CD4-positive, alpha-beta T cell (primary cell): ENCODE results near the gene YJU2. TPM values are rescaled to one million over a fixed set of nuclear protein-coding genes. Genes with fewer than 3 reads are reported as not detected.

Experiments used
- ATAC-seq: fragments of 200-7000 bp; cut with Tn5 transposase; one replicate; pipeline ENCODE4 v1.10.0; 2022; ENCODE audit warnings: mild to moderate bottlenecking; ENCODE audit not compliant: poor library complexity
- CTCF ChIA-PET: fragments of 350-600 bp; sonication (Branson Sonifier 250); formaldehyde crosslinking; loops from one replicate; lab custom pipeline; 2021; ENCODE audit warnings: antibody characterized with exemption, inconsistent platforms; lab: Charles Lee
- POLR2A ChIA-PET: fragments of 350-600 bp; sonication (Branson Sonifier 250); formaldehyde crosslinking; loops from one replicate; lab custom pipeline; 2021; ENCODE audit warnings: antibody characterized with exemption, inconsistent platforms; lab: Charles Lee
- DNase-seq, 14 experiments: peaks; one replicate each; pipeline ENCODE4 v3.0.0-alpha.2; 2013 to 2020; ENCODE audit warnings: mixed read lengths in 2 of 14
- H3K27ac ChIP-seq, 2 donors: one replicate each; pipeline versions ENCODE4 v1.5.1 to v1.7.0; 2013; ENCODE audit warnings: low read length in 2 of 2, low read depth in 1 of 2, mild to moderate bottlenecking in 1 of 2
- H3K27me3 ChIP-seq, 2 experiments: 1 replicate in 1 of 2; 2 replicates in 1 of 2; pipeline versions ENCODE4 v1.6.1 to v1.7.0; 2013; ENCODE audit warnings: low read length in 2 of 2, control low read depth in 1 of 2, mild to moderate bottlenecking in 1 of 2, moderate library complexity in 1 of 2; ENCODE audit not compliant: insufficient read depth in 2 of 2, control insufficient read depth in 1 of 2
- H3K36me3 ChIP-seq: one replicate; pipeline ENCODE4 v1.6.1; 2013; ENCODE audit warnings: low read length, control low read depth; ENCODE audit not compliant: insufficient read depth
- H3K4me1 ChIP-seq: one replicate; pipeline ENCODE4 v1.6.1; 2013; ENCODE audit warnings: low read length, control low read depth; ENCODE audit not compliant: insufficient read depth
- H3K4me3 ChIP-seq: one replicate; pipeline ENCODE4 v1.5.1; 2013; ENCODE audit warnings: mild to moderate bottlenecking, low read length, moderate library complexity
- H3K9me3 ChIP-seq, 2 experiments: 1 replicate in 1 of 2; 2 replicates in 1 of 2; pipeline versions ENCODE4 v1.6.1 to v1.7.0; 2013; ENCODE audit warnings: low read length in 2 of 2, mild to moderate bottlenecking in 2 of 2, control low read depth in 1 of 2, moderate library complexity in 1 of 2; ENCODE audit not compliant: control insufficient read depth in 1 of 2, insufficient read depth in 1 of 2
- H3K27ac Mint-ChIP-seq: one replicate; pipeline ENCODE4 v1.8.0; 2020; ENCODE audit warnings: mixed read lengths
- H3K27me3 Mint-ChIP-seq: one replicate; pipeline ENCODE4 v1.8.0; 2021; ENCODE audit warnings: mixed read lengths
- H3K36me3 Mint-ChIP-seq: one replicate; pipeline ENCODE4 v1.8.0; 2021; ENCODE audit warnings: low read depth, mixed read lengths
- H3K4me1 Mint-ChIP-seq: one replicate; pipeline ENCODE4 v1.8.0; 2021; ENCODE audit warnings: low read depth, mixed read lengths
- H3K4me3 Mint-ChIP-seq: one replicate; pipeline ENCODE4 v1.8.0; 2020; ENCODE audit warnings: mild to moderate bottlenecking, mixed read lengths
- H3K9me3 Mint-ChIP-seq: one replicate; pipeline ENCODE4 v1.8.0; 2020; ENCODE audit warnings: mixed read lengths
- CTCF ChIP-seq: fragments of 200-600 bp; IDR thresholded peaks from one replicate; pipeline ENCODE4 v1.8.0; 2022; ENCODE audit warnings: antibody characterized with exemption, mild to moderate bottlenecking
- intact Hi-C, 2 experiments: fragments of 100-400 bp; cut with DNase I in 1 of 2; cut with micrococcal nuclease in 1 of 2; formaldehyde crosslinking; loops; one replicate each; pipeline versions ENCODE4 v1.15.1 to v1.9.0; 2023 to 2025; cut with DNase I, micrococcal nuclease
- total RNA-seq, 174 experiments: library from RNA in 2 of 174; stranded (reverse) in 2 of 174; gene quantifications; one replicate each; pipeline ENCODE4 v1.2.3 and lab custom pipeline; 2021 to 2026

YJU2 gene
- total RNA-seq, 2 experiments from 2014 or later, result 32.9 to 33.7 TPM

DNA sequence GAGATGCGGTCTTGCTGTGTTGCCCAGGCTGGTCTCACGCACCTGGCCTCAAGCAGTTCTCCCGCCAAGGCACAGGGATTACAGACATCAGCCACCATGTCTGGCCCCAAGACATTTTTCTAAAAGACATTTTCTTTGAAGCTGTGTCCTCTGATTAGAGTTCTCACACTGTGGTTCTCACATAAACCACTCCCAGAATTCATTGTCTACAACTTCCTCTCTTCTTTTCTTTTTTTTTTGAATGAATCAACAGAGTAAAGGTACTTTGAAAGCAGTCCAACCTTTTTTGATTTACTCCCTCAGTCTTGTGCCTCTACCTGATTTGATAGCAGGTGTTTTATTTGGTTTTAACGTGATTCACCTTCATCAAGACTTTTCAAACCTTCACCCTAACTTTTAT, 17.9 kb downstream of the YJU2 start:
- H3K4me3 Mint-ChIP-seq, result no peak overlapping the region
- ChIA-PET CTCF (interaction anchor here (1.4 to 2.0 kb wide), 2 partner anchors 78 to 88 kb away, joined by 3 to 7 read pairs; partner anchors contain the start of gene MPND), POLR2A (no interaction called here)
- no peak overlapping the region for H3K4me3 ChIP-seq
- H3K4me1 Mint-ChIP-seq, result peaks cover 18% of the 10 kb centered on the region
- H3K36me3 Mint-ChIP-seq, result peaks cover 74% of the 10 kb centered on the region
- no peaks in the 10 kb centered on the region for H3K9me3 ChIP-seq
- ATAC-seq (peak; percentile 53), DNase-seq (peak in 1 of 14 experiments; percentile 58)
- H3K9me3 Mint-ChIP-seq, result no peaks in the 10 kb centered on the region
- peaks cover 73% of the 10 kb centered on the region for H3K36me3 ChIP-seq
- H3K4me1 ChIP-seq, result peaks cover 20% of the 10 kb centered on the region
- no peaks in the 10 kb centered on the region for H3K27me3 ChIP-seq
- H3K27ac Mint-ChIP-seq, result peak overlapping the region; percentile 41
- no peak for TF ChIP-seq CTCF
- intact Hi-C loops, result loop anchor here in 1 of 2 experiments (5.0 kb wide), 1 partner anchor 137 kb away; the partner anchor contains the start of genes CHAF1A and SH3GL1
- no peaks in the 10 kb centered on the region for H3K27me3 Mint-ChIP-seq
- H3K27ac ChIP-seq, result no peak overlapping the region

DNA sequence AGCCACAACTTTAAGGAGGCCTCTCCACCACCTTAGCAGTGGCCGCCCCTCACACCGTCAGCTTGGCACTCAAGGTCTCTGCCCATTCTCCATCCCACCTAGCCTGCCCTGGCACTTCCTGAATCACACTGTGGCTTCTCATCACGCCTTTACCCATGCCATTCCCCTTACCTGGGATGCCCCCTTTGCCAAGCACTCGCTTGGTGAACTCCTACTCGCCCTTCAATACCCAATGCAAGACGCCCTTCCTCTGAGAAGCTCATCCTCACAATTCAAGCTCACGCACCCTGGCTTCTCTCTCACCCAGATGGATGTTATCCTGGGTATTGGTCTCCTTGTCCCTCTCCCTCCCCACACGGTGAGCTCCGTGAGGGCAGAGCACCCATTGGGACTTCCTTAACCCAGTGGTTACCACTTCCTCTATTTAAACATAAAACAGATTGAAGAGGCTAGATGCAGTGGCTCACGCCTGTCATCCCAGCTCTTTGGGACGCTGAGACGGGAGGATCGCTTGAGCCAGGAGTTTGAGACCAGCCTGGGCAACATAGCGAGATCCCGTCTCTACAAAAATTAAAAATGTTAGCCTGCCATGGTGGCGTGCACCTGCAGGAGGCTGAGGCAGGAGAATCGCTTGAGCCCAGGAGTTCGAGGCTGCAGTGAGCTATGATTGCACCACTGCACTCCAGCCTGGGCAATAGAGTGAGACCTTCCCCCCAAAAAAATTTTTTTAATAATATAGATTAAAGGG, 19.5 kb downstream of the YJU2 start:
- ChIA-PET CTCF (interaction anchor here (1.2 to 2.2 kb wide), 6 partner anchors 10 to 259 kb away, joined by 3 to 36 read pairs (median 7); partner anchors contain the start of genes MPND and SH3GL1), POLR2A (interaction anchor here (1.0 to 1.3 kb wide), 2 partner anchors 77 to 103 kb away, joined by 4 to 9 read pairs; partner anchors contain the start of gene MPND)
- Histone ChIP-seq H3K9me3 (no peaks in the 10 kb centered on the region), H3K4me1 (peaks cover 20% of the 10 kb centered on the region), H3K36me3 (peaks cover 67% of the 10 kb centered on the region), H3K27me3 (no peaks in the 10 kb centered on the region), H3K27ac (no peak overlapping the region), H3K4me3 (no peak overlapping the region)
- DNase-seq, result no peak
- Mint-ChIP-seq H3K27me3 (no peaks in the 10 kb centered on the region), H3K9me3 (no peaks in the 10 kb centered on the region), H3K4me1 (peaks cover 18% of the 10 kb centered on the region), H3K27ac (no peak overlapping the region), H3K4me3 (no peak overlapping the region), H3K36me3 (peaks cover 66% of the 10 kb centered on the region)
- no peak for ATAC-seq
- intact Hi-C loops, result loop anchor here (2.0 to 5.0 kb wide), 2 partner anchors 136 to 258 kb away; partner anchors contain the start of genes CHAF1A (in 1 of the 2) and SH3GL1 (in 1 of the 2)
- TF ChIP-seq CTCF, result no peak

GRCh38 chr19:4267101-4267900, 20.4 kb downstream of the YJU2 start:
- peak; percentile 70 for ATAC-seq
- no peaks in the 10 kb centered on the region for H3K27me3 ChIP-seq
- Mint-ChIP-seq H3K9me3 (no peaks in the 10 kb centered on the region), H3K27ac (no peak overlapping the region), H3K27me3 (no peaks in the 10 kb centered on the region), H3K36me3 (peaks cover 65% of the 10 kb centered on the region), H3K4me1 (peaks cover 18% of the 10 kb centered on the region), H3K4me3 (no peak overlapping the region)
- H3K27ac ChIP-seq, result no peak overlapping the region
- ChIA-PET POLR2A (interaction anchor here (1.0 to 1.9 kb wide), 4 partner anchors 52 to 103 kb away, joined by 4 to 9 read pairs (median 6); partner anchors contain the start of gene MPND), CTCF (interaction anchor here (0.5 to 2.2 kb wide), 9 partner anchors 9 to 258 kb away, joined by 3 to 36 read pairs (median 4); partner anchors contain the start of genes MPND and SH3GL1)
- DNase-seq, result peak; percentile 44 to 75 (median 56)
- no peak overlapping the region for H3K4me3 ChIP-seq
- H3K36me3 ChIP-seq, result peaks cover 67% of the 10 kb centered on the region
- H3K9me3 ChIP-seq, result peaks cover 0 to 5% of the 10 kb centered on the region in 2 experiments
- TF ChIP-seq CTCF, result peak; percentile 79
- intact Hi-C loops, result loop anchor here (1.0 to 5.0 kb wide), 4 partner anchors 85 to 258 kb away; partner anchors contain the start of genes CHAF1A (in 2 of the 2) and SH3GL1 (in 1 of the 2)
- peaks cover 20% of the 10 kb centered on the region for H3K4me1 ChIP-seq
